Stimulated activated effector memory CD8-positive, alpha-beta T cell treated with anti-CD3 and anti-CD28 coated beads, Interleukin-12 subunit alpha, Interleukin-12 subunit beta, amount 100 ng/mL, for 72 hours (primary cell): ENCODE measurements around the gene CCDC182.
A peak's percentile ranks its signal among the peaks of the same experiment; 100 is the strongest.

ENCODE experiments used
- ATAC-seq: fragments of 150-1000 bp; cut with Tn5 transposase; 2 replicates; pipeline ENCODE4 v1.10.0; 2021
- DNase-seq, 2 donors: peaks; one replicate each; pipeline ENCODE4 v3.0.0; 2021 to 2022; ENCODE audit warnings: low spot score in 2 of 2
- H3K27ac Mint-ChIP-seq: one replicate; pipeline ENCODE4 v1.8.0; 2022; ENCODE audit warnings: mild to moderate bottlenecking, mixed read lengths
- H3K36me3 Mint-ChIP-seq: one replicate; pipeline ENCODE4 v1.8.0; 2022; ENCODE audit warnings: mild to moderate bottlenecking, mixed read lengths
- H3K4me1 Mint-ChIP-seq: one replicate; pipeline ENCODE4 v1.8.0; 2022; ENCODE audit warnings: mixed read lengths
- H3K4me3 Mint-ChIP-seq: one replicate; pipeline ENCODE4 v1.8.0; 2022; ENCODE audit warnings: mild to moderate bottlenecking, mixed read lengths
- H3K9me3 Mint-ChIP-seq: one replicate; pipeline ENCODE4 v1.8.0; 2022; ENCODE audit warnings: mixed read lengths

Gene CCDC182

DNA sequence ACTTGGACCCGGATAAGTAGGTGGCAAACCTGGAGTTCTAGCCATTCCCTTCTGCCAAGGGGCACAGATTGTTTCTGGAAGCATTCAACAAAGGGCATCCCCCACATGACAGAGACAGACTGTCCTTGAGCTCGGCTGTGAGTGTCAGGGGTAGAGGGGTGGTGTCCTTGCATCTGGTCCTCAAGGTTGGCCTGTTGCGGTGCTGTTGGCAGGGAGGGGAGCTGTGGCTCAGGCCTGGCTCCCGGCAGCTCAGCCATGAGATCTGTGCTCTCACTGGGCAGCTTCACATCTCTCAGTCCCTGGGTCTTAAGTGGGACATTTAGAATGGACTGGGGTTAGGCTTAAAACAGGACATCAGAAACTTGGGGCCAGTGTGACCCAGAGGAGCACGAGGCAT, 20.4 kb downstream of the CCDC182 start:
- ATAC-seq = no peak
- H3K9me3 Mint-ChIP-seq = no peaks in the 10 kb centered on the region
- H3K27ac Mint-ChIP-seq = no peak overlapping the region
- H3K36me3 Mint-ChIP-seq = no peaks in the 10 kb centered on the region
- H3K4me1 Mint-ChIP-seq = peaks cover 9% of the 10 kb centered on the region
- H3K4me3 Mint-ChIP-seq = no peak overlapping the region
- no peak for DNase-seq

DNA sequence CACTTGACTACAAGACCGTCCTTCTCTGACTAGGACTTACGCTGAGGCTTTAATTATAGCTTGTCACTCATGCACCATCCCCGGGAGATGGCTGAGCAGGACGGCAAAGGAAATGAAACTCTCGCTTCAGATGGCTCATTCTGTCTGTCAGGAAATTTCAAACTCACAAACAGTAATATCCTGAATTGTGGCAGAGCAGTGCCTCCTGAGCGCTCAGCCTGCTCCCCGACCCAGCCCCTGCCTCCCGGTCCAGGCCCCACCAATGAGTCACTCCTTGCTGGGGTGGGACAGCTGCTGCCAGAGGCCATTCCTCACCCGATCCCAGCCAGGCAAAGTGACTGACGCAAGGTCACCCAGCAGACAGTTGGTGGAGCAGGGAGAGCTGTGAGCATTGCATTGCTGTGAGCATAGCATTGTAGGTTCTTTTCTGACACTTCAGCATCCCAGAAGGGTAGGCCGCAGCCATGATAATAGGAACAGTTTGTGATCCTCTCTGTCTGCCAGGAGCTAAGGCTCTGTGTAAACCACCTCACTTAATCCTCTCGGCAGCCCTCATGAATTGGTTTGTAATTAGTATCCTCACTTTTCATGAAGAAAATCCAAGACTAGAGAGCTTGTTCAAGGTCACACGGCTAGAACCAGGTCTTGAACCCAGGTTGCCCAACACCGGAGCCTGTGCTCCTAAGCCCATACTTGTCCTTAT, 20.9 kb downstream of the CCDC182 start:
- DNase-seq (no peak), ATAC-seq (peak; percentile 31)
- H3K36me3 Mint-ChIP-seq = no peaks in the 10 kb centered on the region
- H3K27ac Mint-ChIP-seq = no peak overlapping the region
- peaks cover 9% of the 10 kb centered on the region for H3K4me1 Mint-ChIP-seq
- no peak overlapping the region for H3K4me3 Mint-ChIP-seq
- H3K9me3 Mint-ChIP-seq = no peaks in the 10 kb centered on the region

DNA sequence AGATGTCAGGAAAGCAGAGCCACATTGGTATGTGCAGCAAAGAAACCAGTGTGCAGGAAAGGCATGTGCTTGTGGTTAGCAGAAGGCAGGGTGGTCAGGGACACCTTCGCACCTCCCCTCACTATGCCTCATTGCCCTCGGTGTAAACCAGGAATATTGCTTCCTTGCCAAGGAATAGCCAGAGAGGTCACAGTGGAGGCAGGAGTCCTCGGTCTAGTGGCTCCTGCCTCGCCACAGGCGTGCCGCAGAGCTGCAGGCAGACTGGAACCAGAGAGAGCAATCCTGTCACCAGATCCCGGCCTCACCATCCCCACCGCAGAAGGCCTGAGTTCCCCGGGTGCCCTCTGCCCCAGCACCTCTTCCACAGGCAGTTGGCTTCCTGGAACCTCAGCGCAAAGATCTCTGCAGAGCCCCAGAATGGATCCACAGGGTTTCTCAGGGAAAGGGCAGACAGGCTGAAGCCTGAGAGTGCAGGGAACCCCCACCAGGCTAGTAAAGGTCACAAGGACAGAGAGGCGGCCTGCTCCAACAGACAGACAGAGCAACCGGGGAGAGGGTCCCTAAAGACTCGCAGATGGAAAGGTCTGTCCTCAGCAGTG, 21.6 kb downstream of the CCDC182 start:
- no peaks in the 10 kb centered on the region for H3K9me3 Mint-ChIP-seq
- H3K27ac Mint-ChIP-seq = no peak overlapping the region
- DNase-seq (no peak), ATAC-seq (no peak)
- no peak overlapping the region for H3K4me3 Mint-ChIP-seq
- no peaks in the 10 kb centered on the region for H3K36me3 Mint-ChIP-seq
- peaks cover 9% of the 10 kb centered on the region for H3K4me1 Mint-ChIP-seq

- Mint-ChIP-seq H3K4me1 (peaks cover 9% of the 10 kb centered on the region), H3K9me3 (no peaks in the 10 kb centered on the region), H3K4me3 (no peak overlapping the region), H3K27ac (no peak overlapping the region), H3K36me3 (no peaks in the 10 kb centered on the region)
- ATAC-seq = no peak
- no peak for DNase-seq
These were observed 22.4 kb downstream of the CCDC182 start for GRCh38 chr17:57722704-57723043.

- Mint-ChIP-seq H3K4me3 (no peak overlapping the region), H3K4me1 (peaks cover 9% of the 10 kb centered on the region), H3K27ac (no peak overlapping the region), H3K9me3 (no peaks in the 10 kb centered on the region), H3K36me3 (no peaks in the 10 kb centered on the region)
- no peak for ATAC-seq
- DNase-seq = no peak
These were observed 23.0 kb downstream of the CCDC182 start for GRCh38 chr17:57721967-57722703.

GRCh38 chr17:57720386-57721035, 24.6 kb downstream of the CCDC182 start:
- Mint-ChIP-seq H3K4me3 (no peak overlapping the region), H3K4me1 (peaks cover 9% of the 10 kb centered on the region), H3K36me3 (no peaks in the 10 kb centered on the region), H3K27ac (no peak overlapping the region), H3K9me3 (no peaks in the 10 kb centered on the region)
- peak; percentile 28 for ATAC-seq
- DNase-seq = no peak

- H3K4me3 Mint-ChIP-seq = no peak overlapping the region
These were observed 26.2 kb downstream of the CCDC182 start for GRCh38 chr17:57718878-57719277.

DNA sequence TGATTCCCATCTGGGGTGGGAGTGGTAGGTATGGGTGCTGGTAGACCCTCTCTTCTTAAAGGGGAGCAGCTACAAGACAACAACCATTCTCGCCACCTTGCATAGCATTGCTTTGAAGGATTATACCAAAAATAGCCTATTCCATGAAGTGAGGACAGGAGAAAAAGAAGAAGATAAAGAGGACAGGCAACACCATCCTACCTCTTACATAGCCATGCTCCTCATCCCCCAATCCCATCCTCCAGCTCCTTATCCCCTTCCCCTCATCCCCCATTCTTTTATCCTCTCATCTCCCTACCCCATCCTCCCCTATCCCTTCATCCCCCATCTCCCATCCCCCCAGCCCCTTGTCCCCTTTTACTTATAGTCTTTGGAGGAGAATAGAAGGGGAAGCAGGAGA, 29.1 kb downstream of the CCDC182 start:
- DNase-seq = no peak
- H3K4me3 Mint-ChIP-seq = no peak overlapping the region
- no peak for ATAC-seq
- H3K4me1 Mint-ChIP-seq = no peaks in the 10 kb centered on the region
- H3K27ac Mint-ChIP-seq = no peak overlapping the region
- H3K9me3 Mint-ChIP-seq = no peaks in the 10 kb centered on the region
- no peaks in the 10 kb centered on the region for H3K36me3 Mint-ChIP-seq

More at GRCh38 chr17:57718878-57719277, 26.2 kb downstream of the CCDC182 start:
- no peaks in the 10 kb centered on the region for H3K9me3 Mint-ChIP-seq
- no peak for DNase-seq
- no peak for ATAC-seq
- no peaks in the 10 kb centered on the region for H3K36me3 Mint-ChIP-seq
- H3K4me1 Mint-ChIP-seq = peaks cover 9% of the 10 kb centered on the region
- no peak overlapping the region for H3K27ac Mint-ChIP-seq

DNA sequence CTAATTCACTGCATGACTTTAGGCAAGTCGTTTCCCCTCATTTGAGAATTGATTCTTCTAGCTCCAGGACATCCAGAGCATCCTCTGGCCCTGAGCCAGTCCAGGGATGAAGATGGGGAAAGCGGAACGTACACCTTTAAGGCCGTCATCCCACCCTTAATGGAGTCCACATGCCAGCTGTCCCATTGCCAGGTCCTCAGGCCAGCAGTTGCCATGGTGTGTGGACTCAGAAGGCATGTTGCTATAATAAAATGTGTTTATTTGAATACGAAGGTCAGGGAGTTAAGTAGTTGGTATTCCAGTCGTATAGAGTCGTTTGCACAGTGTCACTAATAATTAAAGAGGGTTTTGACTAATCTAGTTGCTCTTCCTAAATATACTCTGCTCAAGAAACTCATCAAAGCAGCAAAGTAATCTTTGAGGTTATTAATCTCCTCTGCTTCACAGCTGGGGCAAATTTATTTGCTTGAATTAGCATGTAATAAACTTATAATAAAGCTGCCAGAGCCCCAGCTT, 30.4 kb downstream of the CCDC182 start:
- no peak for ATAC-seq

DNA sequence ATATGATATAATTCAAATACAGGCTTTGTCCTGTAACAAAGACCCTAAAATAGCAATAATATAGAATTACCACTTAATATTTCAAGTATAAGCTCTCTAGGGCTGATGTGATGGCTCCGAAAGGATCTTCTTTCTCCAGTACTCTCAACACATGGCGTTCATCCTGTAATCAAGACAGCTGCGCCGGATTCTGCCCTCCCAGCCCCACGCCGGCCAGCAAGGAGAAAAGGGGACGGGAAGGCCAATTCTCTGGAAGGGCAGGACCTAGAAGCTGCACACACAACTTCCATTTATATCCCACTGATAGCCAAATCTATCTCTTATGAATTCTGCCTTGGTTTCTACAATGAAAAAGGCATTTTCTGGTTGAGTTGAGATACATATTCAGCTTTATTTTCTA, 32.0 kb downstream of the CCDC182 start:
- Mint-ChIP-seq H3K27ac (no peak overlapping the region), H3K4me1 (no peaks in the 10 kb centered on the region), H3K4me3 (no peak overlapping the region), H3K9me3 (no peaks in the 10 kb centered on the region), H3K36me3 (no peaks in the 10 kb centered on the region)
- ATAC-seq (no peak), DNase-seq (no peak)

More for the DNA sequence above, 30.4 kb downstream of the CCDC182 start:
- Mint-ChIP-seq H3K36me3 (no peaks in the 10 kb centered on the region), H3K9me3 (no peaks in the 10 kb centered on the region), H3K4me1 (no peaks in the 10 kb centered on the region), H3K4me3 (no peak overlapping the region), H3K27ac (no peak overlapping the region)
- no peak for DNase-seq

DNA sequence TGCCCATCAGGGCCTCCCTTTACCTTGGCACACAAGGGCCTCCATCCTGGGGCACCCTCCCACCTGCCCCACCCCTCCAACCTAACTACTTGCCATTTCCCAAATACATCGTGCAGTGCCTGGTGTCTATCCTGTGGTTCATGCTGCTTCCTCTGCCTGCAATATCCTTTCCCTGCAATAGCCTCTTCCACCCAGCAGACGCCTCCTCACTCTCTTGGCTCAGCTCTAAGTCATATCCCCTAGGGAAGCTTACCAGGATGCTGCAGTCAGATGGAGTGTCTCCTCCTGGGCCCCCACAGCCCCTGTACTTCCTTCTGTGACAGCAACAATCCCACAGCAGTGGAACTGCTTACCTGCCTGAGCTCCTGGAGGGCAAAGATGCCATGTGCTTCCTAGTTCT, 36.7 kb downstream of the CCDC182 start:
- no peak overlapping the region for H3K4me3 Mint-ChIP-seq
- H3K9me3 Mint-ChIP-seq = no peaks in the 10 kb centered on the region

DNA sequence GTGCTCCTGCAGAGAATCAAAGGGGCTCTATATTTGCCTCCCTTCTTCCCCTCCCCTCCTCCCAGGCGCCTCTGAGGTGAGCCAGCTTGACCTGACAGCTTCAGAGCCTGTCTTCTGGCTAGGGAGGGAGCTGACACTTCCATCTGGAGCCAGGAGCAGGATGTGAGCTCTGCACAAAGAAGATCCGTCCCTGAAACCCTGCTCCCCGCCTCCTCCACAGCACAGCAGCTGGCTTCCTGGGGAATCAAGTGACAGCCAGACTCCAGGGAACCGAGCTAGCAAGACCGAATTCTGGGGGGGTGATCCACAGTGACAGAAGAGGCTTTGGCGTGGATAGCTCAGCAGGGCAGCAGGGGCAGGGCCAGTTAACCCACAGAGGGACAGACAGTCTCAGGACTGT, 37.2 kb downstream of the CCDC182 start:
- Mint-ChIP-seq H3K9me3 (no peaks in the 10 kb centered on the region), H3K4me3 (no peak overlapping the region), H3K36me3 (no peaks in the 10 kb centered on the region), H3K4me1 (peaks cover 16% of the 10 kb centered on the region), H3K27ac (no peak overlapping the region)
- no peak for ATAC-seq
- peak in 1 of 2 donors; percentile 39 for DNase-seq

More for the DNA sequence above, 36.7 kb downstream of the CCDC182 start:
- no peak for ATAC-seq
- Mint-ChIP-seq H3K36me3 (no peaks in the 10 kb centered on the region), H3K27ac (no peak overlapping the region), H3K4me1 (peaks cover 16% of the 10 kb centered on the region)
- peak in 1 of 2 donors; percentile 10 for DNase-seq

DNA sequence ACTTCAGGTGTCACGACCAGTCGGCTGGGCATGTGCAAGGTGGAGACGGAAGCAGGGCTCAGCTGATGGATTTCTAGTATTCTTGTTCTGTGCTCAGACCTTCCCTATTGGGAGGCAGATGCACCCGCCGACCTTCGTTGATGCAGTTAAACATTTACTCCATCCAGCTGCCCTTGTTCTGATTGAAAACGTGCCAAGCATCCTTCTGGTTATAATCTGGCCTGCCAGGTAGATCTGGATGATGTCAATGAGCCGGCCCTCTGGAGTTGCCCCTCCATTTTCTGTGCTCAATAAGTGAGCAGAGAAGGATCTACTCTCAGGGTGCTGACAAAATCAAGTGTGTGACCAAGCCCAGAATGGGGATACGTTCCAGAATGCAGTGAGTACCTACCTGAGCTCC, 38.3 kb downstream of the CCDC182 start:
- DNase-seq (peak in 1 of 2 donors; percentile 32), ATAC-seq (no peak)
- no peak overlapping the region for H3K4me3 Mint-ChIP-seq
- peaks cover 16% of the 10 kb centered on the region for H3K4me1 Mint-ChIP-seq
- no peak overlapping the region for H3K27ac Mint-ChIP-seq
- H3K36me3 Mint-ChIP-seq = no peaks in the 10 kb centered on the region
- no peaks in the 10 kb centered on the region for H3K9me3 Mint-ChIP-seq

- H3K4me3 Mint-ChIP-seq = no peak overlapping the region
- H3K4me1 Mint-ChIP-seq = peaks cover 16% of the 10 kb centered on the region
- peak in 1 of 2 donors; percentile 40 for DNase-seq
- no peaks in the 10 kb centered on the region for H3K36me3 Mint-ChIP-seq
- ATAC-seq = no peak
- no peaks in the 10 kb centered on the region for H3K9me3 Mint-ChIP-seq
- H3K27ac Mint-ChIP-seq = peak overlapping the region; percentile 80
These were observed 39.0 kb downstream of the CCDC182 start for GRCh38 chr17:57705921-57706695.

DNA sequence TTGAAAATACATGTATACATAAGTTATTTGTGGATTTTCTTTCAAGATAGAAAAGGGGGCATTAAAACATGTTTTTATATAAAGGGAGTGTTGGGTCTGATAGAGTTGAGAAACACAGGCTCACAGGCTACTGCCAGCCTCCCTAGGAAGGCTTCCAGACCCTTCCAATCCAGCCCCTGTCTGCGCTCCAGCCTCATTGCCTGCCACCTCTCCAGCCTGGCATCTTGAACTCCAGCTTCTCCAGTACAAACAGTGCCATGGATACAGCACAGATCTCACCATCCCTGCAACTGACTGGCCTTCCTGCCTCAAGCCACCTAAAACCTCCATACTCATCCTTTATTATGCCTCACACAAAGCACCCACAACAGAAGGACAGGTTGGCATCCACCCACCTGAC, 40.7 kb downstream of the CCDC182 start:
- Mint-ChIP-seq H3K4me3 (no peak overlapping the region), H3K36me3 (no peaks in the 10 kb centered on the region)

More for the DNA sequence above, 40.7 kb downstream of the CCDC182 start:
- peaks cover 16% of the 10 kb centered on the region for H3K4me1 Mint-ChIP-seq
- no peak for ATAC-seq
- no peaks in the 10 kb centered on the region for H3K9me3 Mint-ChIP-seq
- DNase-seq = no peak
- H3K27ac Mint-ChIP-seq = no peak overlapping the region
